BLaER1 treated with 17β-estradiol and CSF1 and Interleukin-3, amounts not matched to agents 10 nM and 100 nM (cell line): ENCODE measurements around the gene SH3BP2.

ENCODE experiments used
- H3K27ac ChIP-seq, 11 experiments: shearing (Covaris generic); formaldehyde crosslinking; 2 replicates each; pipeline ENCODE4 v1.8.1; 2022
- H3K27me3 ChIP-seq, 11 experiments: shearing (Covaris generic); formaldehyde crosslinking; 2 replicates each; pipeline ENCODE4 v1.8.1; 2022
- H3K36me3 ChIP-seq, 11 experiments: shearing (Covaris generic); formaldehyde crosslinking; 2 replicates each; pipeline ENCODE4 v1.8.1; 2022
- H3K4me1 ChIP-seq, 10 experiments: shearing (Covaris generic); formaldehyde crosslinking; 2 replicates each; pipeline ENCODE4 v1.8.1; 2022
- H3K4me2 ChIP-seq, 11 experiments: shearing (Covaris generic); formaldehyde crosslinking; 2 replicates each; pipeline ENCODE4 v1.8.1; 2022
- H3K4me3 ChIP-seq, 10 experiments: shearing (Covaris generic); formaldehyde crosslinking; 2 replicates each; pipeline ENCODE4 v1.8.1; 2022
- H3K9ac ChIP-seq, 11 experiments: shearing (Covaris generic); formaldehyde crosslinking; 2 replicates each; pipeline ENCODE4 v1.8.1; 2022
- H3K9me3 ChIP-seq, 11 experiments: shearing (Covaris generic); formaldehyde crosslinking; replicated peaks in 1 of 11; 2 replicates each; pipeline ENCODE4 v1.8.1; 2022
- H4K20me1 ChIP-seq, 11 experiments: shearing (Covaris generic); formaldehyde crosslinking; 2 replicates each; pipeline ENCODE4 v1.8.1; 2022
- Cebpa-rat ChIP-seq, 11 experiments: shearing (Covaris generic); IDR thresholded peaks; 2 replicates each; pipeline ENCODE4 v1.8.1; 2022

Gene SH3BP2

DNA sequence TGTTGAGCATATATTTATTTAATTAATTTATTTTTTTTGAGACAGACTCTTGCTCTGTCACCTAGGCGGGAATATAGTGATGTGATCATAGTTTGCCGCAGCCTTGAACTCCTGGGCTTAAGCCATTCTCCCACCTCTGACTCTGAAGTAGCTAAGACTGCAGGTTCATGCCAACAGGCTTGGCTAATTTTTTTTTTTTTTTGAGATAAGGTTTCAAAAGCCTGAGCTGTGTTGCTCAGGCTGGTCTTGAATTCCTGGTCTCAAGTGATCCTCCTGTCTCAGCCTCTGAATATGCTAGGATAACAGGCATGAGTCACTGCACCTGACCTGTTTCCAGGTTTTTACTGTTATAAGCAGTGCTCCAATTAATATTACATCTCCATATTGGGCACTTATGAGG is 55.6 kb downstream of the SH3BP2 start:
- TF ChIP-seq Cebpa-rat (IDR thresholded peaks at IDR 0.05), result no peak
- Histone ChIP-seq H3K9ac (no peak overlapping the region), H3K4me2 (peak overlapping the region in 3 of 11 experiments; percentile 10 to 94 (median 22); a peak in 4 of 22 replicates), H3K4me3 (no peak overlapping the region), H4K20me1 (peaks cover 67 to 94% (median 91%) of the 10 kb centered on the region in 11 experiments), H3K36me3 (peaks cover 0 to 5% (median 2%) of the 10 kb centered on the region in 11 experiments; a peak in 16 of 22 replicates), H3K9me3 (no peaks in the 10 kb centered on the region), H3K27me3 (no peaks in the 10 kb centered on the region), H3K4me1 (peaks cover 62 to 88% (median 73%) of the 10 kb centered on the region in 10 experiments), H3K27ac (no peak overlapping the region)

DNA sequence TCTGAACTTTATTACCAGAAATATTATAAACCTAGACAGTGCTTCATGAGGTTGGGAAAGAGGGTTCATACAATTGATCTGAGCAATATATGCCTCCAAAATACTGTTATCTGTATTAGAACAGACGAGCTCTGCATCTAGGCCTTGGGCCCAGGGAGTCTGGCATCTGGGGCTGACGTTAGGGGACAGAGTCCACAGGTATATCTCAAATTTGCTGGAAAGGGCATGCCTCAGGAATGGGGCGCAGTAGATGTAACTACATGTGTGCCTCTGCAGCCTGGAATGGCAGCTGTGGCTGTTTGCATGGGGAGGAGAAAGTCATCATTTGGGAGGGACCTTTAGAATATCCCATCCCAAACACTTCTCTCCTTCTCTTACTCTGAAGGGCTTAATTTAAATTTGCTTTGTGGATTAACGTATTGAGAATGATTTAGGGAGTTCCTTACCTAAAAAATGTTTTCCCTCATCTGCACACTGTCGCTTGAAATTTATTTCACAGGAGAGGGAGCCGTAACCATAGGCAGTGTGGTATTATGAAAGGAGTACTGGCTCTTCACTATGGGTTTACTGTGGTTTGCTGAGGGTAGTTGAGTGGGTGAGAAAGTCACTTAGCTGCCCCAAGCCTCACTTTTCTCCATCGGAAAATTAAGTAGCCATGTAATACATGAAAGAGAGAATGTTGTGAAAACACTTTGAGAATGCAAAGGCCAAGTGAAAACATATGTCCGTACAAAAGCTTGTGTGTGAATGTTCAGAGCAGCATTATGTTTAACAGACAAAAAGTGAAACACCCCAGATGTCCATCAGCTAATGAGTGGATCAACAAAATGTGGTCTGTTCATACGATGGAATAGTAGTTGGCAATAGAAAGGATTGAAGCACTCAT is 56.6 kb downstream of the SH3BP2 start:
- H3K9ac ChIP-seq, result 0 out of 22 replicates have a peak overlapping the region, but pooled peaks of 3 of the 11 experiments have one; percentile 11 to 32 (median 26)
- H3K4me1 ChIP-seq, result peaks cover 69 to 95% (median 80%) of the 10 kb centered on the region in 10 experiments
- H3K36me3 ChIP-seq, result peaks cover 9 to 16% (median 12%) of the 10 kb centered on the region in 11 experiments; a peak in 21 of 22 replicates
- no peak for TF ChIP-seq Cebpa-rat (IDR thresholded peaks at IDR 0.05)
- peaks cover 74 to 100% (median 98%) of the 10 kb centered on the region in 11 experiments for H4K20me1 ChIP-seq
- no peaks in the 10 kb centered on the region for H3K9me3 ChIP-seq
- H3K4me2 ChIP-seq, result peak overlapping the region in 8 of 11 experiments; percentile 11 to 94 (median 37); a peak in 13 of 22 replicates
- no peaks in the 10 kb centered on the region for H3K27me3 ChIP-seq
- H3K4me3 ChIP-seq, result no peak overlapping the region
- no peak overlapping the region for H3K27ac ChIP-seq

DNA sequence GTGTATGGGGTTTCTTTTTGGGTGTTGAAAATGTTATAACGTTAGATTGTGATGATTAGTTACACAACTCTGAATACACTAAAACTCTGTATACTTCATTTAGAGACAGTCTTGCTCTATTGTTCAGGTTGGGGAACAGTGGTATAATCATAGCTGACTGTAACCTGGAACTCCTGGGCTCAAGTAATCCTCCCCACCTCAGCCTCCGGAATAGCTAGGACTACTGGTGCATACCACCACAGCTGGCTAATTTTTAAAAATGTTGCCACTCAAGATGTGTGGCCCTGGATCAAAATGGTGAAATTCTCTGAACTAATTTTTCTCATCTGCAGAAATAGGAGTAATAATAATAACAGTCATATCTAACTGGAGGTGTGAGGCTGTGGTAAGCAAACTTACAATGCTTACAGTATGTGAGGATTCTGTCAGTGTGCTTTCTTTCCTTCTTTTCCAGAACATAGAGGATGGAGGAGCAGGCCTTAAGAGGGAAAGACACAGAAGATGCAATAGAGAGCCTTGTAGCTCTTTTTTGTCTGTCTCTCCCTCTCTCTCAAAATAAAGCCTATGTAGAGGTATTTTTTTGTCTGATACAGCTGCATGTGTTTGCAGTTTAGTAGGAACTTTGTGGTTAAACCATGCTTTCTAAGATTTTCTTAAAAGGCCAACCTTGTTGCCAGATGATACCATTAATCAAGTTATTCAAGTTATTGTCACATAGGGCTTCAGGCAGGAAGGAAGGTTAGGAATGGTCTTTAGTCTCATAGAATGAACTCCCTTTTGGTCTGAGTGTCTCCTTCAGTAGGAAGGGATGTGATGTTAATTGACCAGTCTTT is 58.3 kb downstream of the SH3BP2 start:
- peaks cover 54 to 83% (median 70%) of the 10 kb centered on the region in 10 experiments for H3K4me1 ChIP-seq

DNA sequence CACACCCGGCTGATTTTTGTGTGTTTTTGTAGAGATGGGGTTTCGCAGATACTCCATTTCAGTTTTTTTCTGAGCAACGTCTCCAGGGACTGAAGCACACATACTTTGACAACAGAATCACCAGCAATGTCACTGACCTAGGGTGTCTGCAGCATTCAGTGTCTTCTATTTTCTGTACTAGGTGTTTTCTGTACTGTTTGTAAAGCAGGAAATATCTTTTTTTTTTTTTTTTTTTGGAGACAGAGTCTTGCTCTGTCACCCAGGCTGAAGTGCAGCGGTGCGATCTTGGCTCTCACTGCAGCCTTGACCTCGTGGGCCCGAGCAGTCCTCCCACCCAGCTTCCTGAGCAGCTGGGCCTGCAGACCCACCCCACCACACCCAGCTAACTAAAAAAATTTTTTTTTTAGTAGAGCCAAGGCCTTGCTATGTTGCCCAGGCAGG is 59.6 kb downstream of the SH3BP2 start:
- Histone ChIP-seq H4K20me1 (peaks cover 60 to 100% (median 88%) of the 10 kb centered on the region in 11 experiments), H3K9ac (peak overlapping the region in 10 of 11 experiments; percentile 4 to 65 (median 47); a peak in 17 of 22 replicates)

More for the DNA sequence above, 58.3 kb downstream of the SH3BP2 start:
- Histone ChIP-seq H3K4me2 (peak overlapping the region; percentile 25 to 94 (median 76)), H4K20me1 (peaks cover 72 to 100% (median 90%) of the 10 kb centered on the region in 11 experiments), H3K27ac (peak overlapping the region in 5 of 11 experiments; percentile 0 to 43 (median 22); a peak in 4 of 22 replicates), H3K9ac (peak overlapping the region in 3 of 11 experiments; percentile 4 to 24 (median 21); a peak in 2 of 22 replicates), H3K36me3 (peaks cover 13 to 33% (median 26%) of the 10 kb centered on the region in 11 experiments; a peak in 21 of 22 replicates), H3K4me3 (no peak overlapping the region), H3K9me3 (no peaks in the 10 kb centered on the region), H3K27me3 (no peaks in the 10 kb centered on the region)
- TF ChIP-seq Cebpa-rat (IDR thresholded peaks at IDR 0.05), result no peak

DNA sequence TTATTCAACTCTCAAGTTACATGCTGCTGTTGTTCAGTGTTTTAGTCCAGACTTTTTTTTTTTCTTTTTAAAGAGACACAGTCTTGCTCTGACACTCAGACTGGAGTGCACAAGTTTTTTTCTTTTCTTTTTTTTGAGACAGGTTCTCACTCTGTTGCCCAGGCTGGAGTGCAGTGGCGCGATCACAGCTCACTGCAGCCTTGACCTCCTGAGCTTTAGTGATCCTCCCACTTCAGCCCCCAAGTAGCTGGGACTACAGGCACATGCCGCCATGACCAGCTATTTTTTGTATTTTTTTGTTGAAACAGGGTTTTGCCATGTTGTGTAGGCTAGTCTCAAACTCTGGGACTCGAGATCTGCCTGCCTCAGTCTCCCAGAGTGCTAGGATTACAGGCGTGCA is 62.7 kb downstream of the SH3BP2 start:
- Histone ChIP-seq H3K9me3 (no peaks in the 10 kb centered on the region), H3K36me3 (peaks cover 16 to 46% (median 28%) of the 10 kb centered on the region in 11 experiments), H3K4me2 (no peak overlapping the region), H3K4me3 (no peak overlapping the region), H3K4me1 (peaks cover 58 to 76% (median 64%) of the 10 kb centered on the region in 10 experiments), H3K27me3 (no peaks in the 10 kb centered on the region), H3K27ac (no peak overlapping the region), H4K20me1 (peaks cover 33 to 100% (median 71%) of the 10 kb centered on the region in 11 experiments), H3K9ac (no peak overlapping the region)
- TF ChIP-seq Cebpa-rat (IDR thresholded peaks at IDR 0.05), result no peak

More for the DNA sequence above, 59.6 kb downstream of the SH3BP2 start:
- no peak for TF ChIP-seq Cebpa-rat (IDR thresholded peaks at IDR 0.05)
- H3K4me2 ChIP-seq, result peak overlapping the region; percentile 66 to 94 (median 78)
- peak overlapping the region in 5 of 10 experiments; percentile 24 to 43 (median 32); a peak in 6 of 20 replicates for H3K4me3 ChIP-seq
- no peaks in the 10 kb centered on the region for H3K27me3 ChIP-seq
- H3K36me3 ChIP-seq, result peaks cover 16 to 41% (median 28%) of the 10 kb centered on the region in 11 experiments
- no peaks in the 10 kb centered on the region for H3K9me3 ChIP-seq
- peaks cover 41 to 74% (median 62%) of the 10 kb centered on the region in 10 experiments for H3K4me1 ChIP-seq
- peak overlapping the region in 6 of 11 experiments; percentile 11 to 31 (median 24); a peak in 5 of 22 replicates for H3K27ac ChIP-seq

DNA sequence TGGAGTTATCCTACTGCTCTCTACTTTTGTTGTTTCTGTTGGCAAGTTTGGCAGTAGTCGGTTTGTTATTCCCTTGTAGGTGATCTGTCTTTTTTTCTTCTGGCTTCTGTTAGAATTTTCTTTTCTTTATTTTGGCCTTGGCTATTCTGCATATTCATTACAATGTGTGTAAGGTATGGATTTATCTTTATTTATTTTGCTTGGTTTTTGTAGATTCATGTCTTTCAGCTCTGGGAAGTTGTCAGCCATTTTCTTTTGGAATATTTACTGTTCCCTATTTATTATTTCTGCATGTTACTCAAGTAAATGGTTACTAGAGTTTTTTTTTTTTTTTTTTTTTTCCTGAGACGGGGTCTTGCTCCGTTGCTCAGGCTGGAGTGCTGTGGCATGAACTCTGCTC is 63.4 kb downstream of the SH3BP2 start:
- TF ChIP-seq Cebpa-rat (IDR thresholded peaks at IDR 0.05), result no peak
- peaks cover 16 to 50% (median 28%) of the 10 kb centered on the region in 11 experiments for H3K36me3 ChIP-seq
- no peak overlapping the region for H3K4me3 ChIP-seq
- H3K4me1 ChIP-seq, result peaks cover 61 to 76% (median 64%) of the 10 kb centered on the region in 10 experiments
- H3K9ac ChIP-seq, result no peak overlapping the region
- H3K9me3 ChIP-seq, result no peaks in the 10 kb centered on the region
- peaks cover 32 to 100% (median 70%) of the 10 kb centered on the region in 11 experiments; a peak in 21 of 22 replicates for H4K20me1 ChIP-seq
- no peaks in the 10 kb centered on the region for H3K27me3 ChIP-seq
- no peak overlapping the region for H3K4me2 ChIP-seq
- H3K27ac ChIP-seq, result no peak overlapping the region

DNA sequence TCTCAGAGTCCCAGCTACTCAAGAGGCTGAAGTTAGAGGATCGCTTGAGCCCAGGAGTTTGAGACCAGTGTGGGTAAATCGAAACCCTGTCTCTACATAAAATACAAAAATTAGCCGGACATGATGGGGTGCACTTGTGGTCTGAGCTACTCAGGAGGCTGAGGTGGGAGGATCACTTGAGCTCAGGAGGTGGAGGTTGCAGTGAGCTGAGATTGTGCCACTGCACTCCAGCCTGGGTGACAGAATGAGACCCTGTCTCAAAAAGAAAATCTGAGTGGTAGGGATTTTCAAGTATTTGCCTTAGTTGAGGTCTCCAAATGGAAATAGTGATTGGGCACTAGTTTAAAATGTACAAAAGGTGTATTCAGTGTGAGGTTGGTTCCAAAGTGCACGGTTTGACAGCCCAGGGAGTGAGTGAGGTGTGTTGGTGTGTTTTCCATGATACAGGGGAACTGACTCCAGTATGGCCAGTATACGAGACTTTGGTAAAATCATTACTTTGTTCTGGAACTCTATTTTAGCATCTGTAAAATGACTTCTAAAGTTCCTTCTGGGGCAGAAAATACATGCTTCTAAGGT is 64.6 kb downstream of the SH3BP2 start:
- Histone ChIP-seq H3K27me3 (no peaks in the 10 kb centered on the region), H3K4me3 (no peak overlapping the region), H3K27ac (no peak overlapping the region), H3K9me3 (no peaks in the 10 kb centered on the region), H3K4me1 (peaks cover 60 to 76% (median 65%) of the 10 kb centered on the region in 10 experiments), H3K36me3 (peaks cover 16 to 51% (median 28%) of the 10 kb centered on the region in 11 experiments), H3K4me2 (peak overlapping the region in 1 of 11 experiments; percentile 79; a peak in 3 of 22 replicates), H4K20me1 (peaks cover 32 to 100% (median 69%) of the 10 kb centered on the region in 11 experiments), H3K9ac (no peak overlapping the region)
- TF ChIP-seq Cebpa-rat (IDR thresholded peaks at IDR 0.05), result no peak
